B cell (primary cell): ENCODE measurements around the gene CCDC110. TPM values are rescaled to one million over a fixed set of nuclear protein-coding genes. Genes with fewer than 3 reads are reported as not detected.

ENCODE experiments used
- ATAC-seq: fragments of 200-7000 bp; cut with Tn5 transposase; one replicate; pipeline ENCODE4 v1.10.0; 2021; ENCODE audit warnings: low read depth, mild to moderate bottlenecking, moderate number of reproducible peaks, moderate library complexity
- CTCF ChIA-PET: fragments of 350-600 bp; sonication (Branson Sonifier 250); formaldehyde crosslinking; loops from one replicate; lab custom pipeline; 2021; ENCODE audit warnings: antibody characterized with exemption, inconsistent platforms; lab: Charles Lee
- POLR2A ChIA-PET: fragments of 350-600 bp; sonication (Branson Sonifier 250); formaldehyde crosslinking; loops from one replicate; lab custom pipeline; 2021; ENCODE audit warnings: antibody characterized with exemption; lab: Charles Lee
- DNase-seq: peaks from one replicate; pipeline ENCODE4 v3.0.0; 2013
- H2AFZ ChIP-seq: 2 replicates; pipeline ENCODE4 v1.6.1; 2012; ENCODE audit warnings: mild to moderate bottlenecking, low read depth, low read length; ENCODE audit not compliant: insufficient read depth, poor library complexity, severe bottlenecking
- H3K27ac ChIP-seq, 2 donors: 1 replicate in 1 of 2; 2 replicates in 1 of 2; pipeline ENCODE4 v1.5.1; 2012 to 2013; ENCODE audit warnings: low read length in 2 of 2, mild to moderate bottlenecking in 2 of 2, moderate library complexity in 1 of 2
- H3K27me3 ChIP-seq, 4 experiments: fragments of 200-600 bp in 1 of 4; sonication (generic) in 1 of 4; replicated peaks in 1 of 4; 1 replicate in 2 of 4; 2 replicates in 2 of 4; pipeline versions ENCODE4 v1.6.1 to v1.7.0; 2013 to 2016; ENCODE audit warnings: low read length in 3 of 4, mild to moderate bottlenecking in 2 of 4, mixed read lengths in 1 of 4, moderate library complexity in 1 of 4; ENCODE audit not compliant: insufficient read depth in 4 of 4, control insufficient read depth in 3 of 4; ENCODE audit errors: control extremely low read depth in 1 of 4
- H3K36me3 ChIP-seq, 2 experiments: replicated peaks in 1 of 2; 1 replicate in 1 of 2; 2 replicates in 1 of 2; pipeline versions ENCODE4 v1.6.1 to v1.7.1; 2013; ENCODE audit warnings: low read length in 1 of 2; ENCODE audit not compliant: insufficient read depth in 2 of 2, control insufficient read depth in 1 of 2; ENCODE audit errors: control extremely low read depth in 1 of 2, extremely low read depth in 1 of 2
- H3K4me1 ChIP-seq, 2 donors: fragments of 200-600 bp in 1 of 2; sonication (generic) in 1 of 2; 1 replicate in 1 of 2; 2 replicates in 1 of 2; pipeline versions ENCODE4 v1.5.1 to v1.6.1; 2013 to 2017; ENCODE audit warnings: low read length in 2 of 2; ENCODE audit not compliant: control insufficient read depth in 2 of 2, insufficient read depth in 2 of 2
- H3K4me2 ChIP-seq: replicated peaks from 2 replicates; pipeline ENCODE3; 2012; ENCODE audit warnings: mild to moderate bottlenecking, low read depth, low read length; ENCODE audit not compliant: poor library complexity, severe bottlenecking
- H3K4me3 ChIP-seq, 5 experiments: fragments of 200-600 bp in 1 of 5; sonication (generic) in 1 of 5; 1 replicate in 3 of 5; 2 replicates in 2 of 5; pipeline versions ENCODE4 v1.5.1 to v1.7.0; 2011 to 2016; ENCODE audit warnings: low read length in 4 of 5, mild to moderate bottlenecking in 4 of 5, low read depth in 2 of 5, control low read depth in 1 of 5, moderate library complexity in 1 of 5; ENCODE audit not compliant: insufficient read depth in 1 of 5; ENCODE audit errors: control extremely low read depth in 1 of 5, extremely low read depth in 1 of 5
- H3K79me2 ChIP-seq: fragments of 200-600 bp; sonication (generic); one replicate; pipeline ENCODE4 v1.6.0; 2016; ENCODE audit warnings: low read length; ENCODE audit not compliant: control insufficient read depth, insufficient read depth
- H3K9ac ChIP-seq: fragments of 200-600 bp; sonication (generic); 2 replicates; pipeline ENCODE4 v1.6.1; 2017; ENCODE audit warnings: mild to moderate bottlenecking, low read length, moderate library complexity
- H3K9me3 ChIP-seq, 3 donors: one replicate each; pipeline versions ENCODE4 v1.6.1 to v1.7.1; 2013; ENCODE audit warnings: low read length in 2 of 3; ENCODE audit not compliant: control insufficient read depth in 2 of 3, insufficient read depth in 1 of 3; ENCODE audit errors: control extremely low read depth in 1 of 3
- H4K20me1 ChIP-seq: 2 replicates; pipeline ENCODE4 v1.6.0; 2012; ENCODE audit warnings: mild to moderate bottlenecking, low read length; ENCODE audit not compliant: insufficient read depth, control insufficient read depth, poor library complexity, severe bottlenecking
- H3K27ac Mint-ChIP-seq: one replicate; pipeline ENCODE4 v1.8.0; 2021; ENCODE audit warnings: mixed read lengths
- H3K27me3 Mint-ChIP-seq: one replicate; pipeline ENCODE4 v1.8.0; 2021; ENCODE audit warnings: mixed read lengths
- H3K4me1 Mint-ChIP-seq: one replicate; pipeline ENCODE4 v1.8.0; 2021; ENCODE audit warnings: mixed read lengths
- H3K4me3 Mint-ChIP-seq: one replicate; pipeline ENCODE4 v1.8.0; 2021; ENCODE audit warnings: mixed read lengths
- H3K9me3 Mint-ChIP-seq: one replicate; pipeline ENCODE4 v1.8.0; 2022; ENCODE audit warnings: mixed read lengths; ENCODE audit not compliant: insufficient read depth
- CTCF ChIP-seq: fragments of 200-600 bp; IDR thresholded peaks from one replicate; pipeline ENCODE4 v1.8.0; 2022; ENCODE audit warnings: antibody characterized with exemption, mild to moderate bottlenecking
- EZH2 ChIP-seq: IDR thresholded peaks from 2 replicates; pipeline ENCODE4 v1.6.1; 2012; ENCODE audit warnings: borderline replicate concordance, low read depth, mild to moderate bottlenecking, moderate library complexity, low read length; ENCODE audit not compliant: insufficient read depth, poor library complexity, severe bottlenecking
- WGBS: methylation state at CpG from one replicate; pipeline ENCODE4 v1.1.5; 2013; ENCODE audit warnings: missing lambda C conversion rate; ENCODE audit not compliant: insufficient coverage; 5-methylcytosine and 5-hydroxymethylcytosine counted together
- intact Hi-C: fragments of 100-400 bp; cut with micrococcal nuclease; formaldehyde crosslinking; loops from one replicate; pipeline ENCODE4 v1.10.0; 2022
- polyA plus RNA-seq: library from polyadenylated mRNA; depleted of rRNA; stranded (reverse); fragments of >200 nt; gene quantifications from 2 replicates; pipeline ENCODE4 v1.2.3, GENCODE V29; 2012
- total RNA-seq, 2 donors: library from RNA; stranded (reverse); fragments of 120-200 nt in 1 of 2; gene quantifications; 1 replicate in 1 of 2; 2 replicates in 1 of 2; pipeline versions ENCODE4 v1.2.3 to v1.2.4, GENCODE V29; 2013 to 2022

Gene CCDC110
- total and polyA plus RNA-seq, 2 donors (not counting 1 experiment from before 2014, with no cell fraction given), result 0.04 to 2.3 TPM

- Mint-ChIP-seq H3K4me3 (peak overlapping the region; percentile 56), H3K4me1 (peaks cover 38% of the 10 kb centered on the region), H3K27me3 (no peaks in the 10 kb centered on the region), H3K27ac (peak overlapping the region; percentile 50), H3K9me3 (no peaks in the 10 kb centered on the region)
- no peak for ATAC-seq
- H3K27me3 ChIP-seq, result no peaks in the 10 kb centered on the region
- intact Hi-C loops, result loop anchor here (5.0 to 10.0 kb wide), 4 partner anchors 571 to 1891 kb away; partner anchors contain the start of genes ACSL1, CYP4V2 and ING2
- H4K20me1 ChIP-seq, result no peaks in the 10 kb centered on the region
- H3K9me3 ChIP-seq, result no peaks in the 10 kb centered on the region
- peaks cover 19 to 20% of the 10 kb centered on the region in 2 donors for H3K4me1 ChIP-seq
- TF ChIP-seq EZH2 (no peak), CTCF (no peak)
- no peak overlapping the region for H2AFZ ChIP-seq
- ChIA-PET POLR2A (interaction anchor here (1.4 kb wide), 1 partner anchor 27 kb away, joined by 8 read pairs; the partner anchor contains the start of gene UFSP2), CTCF (interaction anchor here (0.6 to 1.7 kb wide), 3 partner anchors 10 to 175 kb away, joined by 3 to 6 read pairs (median 4); partner anchors contain the start of gene UFSP2)
- peak; percentile 30 for DNase-seq
- peak overlapping the region; percentile 9 for H3K4me2 ChIP-seq
- WGBS, result no CpG with 5 or more reads among the region's 2 CpGs
- H3K36me3 ChIP-seq, result peaks cover 0 to 13% of the 10 kb centered on the region in 2 experiments
- H3K79me2 ChIP-seq, result no peaks in the 10 kb centered on the region
- H3K27ac ChIP-seq, result peak overlapping the region in 1 of 2 donors; percentile 23
- no peak overlapping the region for H3K4me3 ChIP-seq
- H3K9ac ChIP-seq, result no peak overlapping the region
Observed at GRCh38 chr4:185398618-185399017, 72.9 kb downstream of the CCDC110 start.

GRCh38 chr4:185396724-185397385, 74.7 kb downstream of the CCDC110 start, which contains the start of gene ANKRD37:
TSS of gene ANKRD37 (plus strand) at chr4:185396841. CDS start at chr4:185396924, 83 bp downstream.
- H3K9me3 ChIP-seq, result no peaks in the 10 kb centered on the region
- peak within 1 kb of the TSS; percentile 79 to 98 (median 89) for H3K4me3 ChIP-seq
- ChIA-PET CTCF (interaction anchor here (1.1 to 2.4 kb wide), 5 partner anchors 9 to 201 kb away, joined by 3 to 15 read pairs (median 3); partner anchors contain the start of gene UFSP2), POLR2A (interaction anchor here (0.6 to 2.2 kb wide), 4 partner anchors 8 to 201 kb away, joined by 4 to 19 read pairs (median 6); partner anchors contain the start of gene UFSP2)
- Mint-ChIP-seq H3K27ac (peak within 1 kb of the TSS; percentile 94), H3K27me3 (no peaks in the 10 kb centered on the region), H3K9me3 (no peaks in the 10 kb centered on the region), H3K4me1 (peaks cover 53% of the 10 kb centered on the region), H3K4me3 (peak within 1 kb of the TSS; percentile 92)
- H3K27ac ChIP-seq, result peak within 1 kb of the TSS; percentile 97 to 99
- 17% methylated on average over 36 of the region's 38 CpGs for WGBS
- no peaks in the 10 kb centered on the region for H4K20me1 ChIP-seq
- H2AFZ ChIP-seq, result peak within 1 kb of the TSS; percentile 70
- DNase-seq, result no peak
- no peak for TF ChIP-seq CTCF
- TF ChIP-seq EZH2, result no peak
- peak within 1 kb of the TSS; percentile 90 for H3K4me2 ChIP-seq
- no peaks in the 10 kb centered on the region for H3K79me2 ChIP-seq
- ATAC-seq, result no peak
- intact Hi-C loops, result loop anchor here (1.0 to 10.0 kb wide), 9 partner anchors 28 to 1890 kb away; partner anchors contain the start of genes ACSL1, CCDC110, CYP4V2 and ING2
- peaks cover 26% of the 10 kb centered on the region in 2 donors for H3K4me1 ChIP-seq
- H3K27me3 ChIP-seq, result no peaks in the 10 kb centered on the region
- H3K9ac ChIP-seq, result peak within 1 kb of the TSS; percentile 88
- peaks cover 0 to 10% of the 10 kb centered on the region in 2 experiments for H3K36me3 ChIP-seq
